VCaP (cell line): Measurements from ENCODE around the gene SLC43A1.

Experiments used
- H3K27ac ChIP-seq: fragments of 450-650 bp; 2 replicates; pipeline ENCODE4 v1.5.1; 2017
- CTCF ChIP-seq: fragments of 450-650 bp; conservative IDR thresholded peaks from 2 replicates; pipeline ENCODE4 v1.5.1; 2017; ENCODE audit warnings: mild to moderate bottlenecking, moderate library complexity

SLC43A1 gene

GRCh38 chr11:57481915-57482781 is 33.4 kb downstream of the SLC43A1 start:
- no peak overlapping the region for H3K27ac ChIP-seq

GRCh38 chr11:57481315-57481714 is 34.2 kb downstream of the SLC43A1 start:
- no peak for TF ChIP-seq CTCF
- H3K27ac ChIP-seq: no peak overlapping the region

More at GRCh38 chr11:57481915-57482781, 33.4 kb downstream of the SLC43A1 start:
- no peak for TF ChIP-seq CTCF

- no peak overlapping the region for H3K27ac ChIP-seq
- peak; percentile 75 for TF ChIP-seq CTCF
Observed at GRCh38 chr11:57480409-57481137, 34.9 kb downstream of the SLC43A1 start.

- no peak overlapping the region for H3K27ac ChIP-seq
- TF ChIP-seq CTCF: no peak
Observed at GRCh38 chr11:57479911-57480310, 35.6 kb downstream of the SLC43A1 start.

GRCh38 chr11:57479021-57479663 is 36.4 kb downstream of the SLC43A1 start:
- no peak overlapping the region for H3K27ac ChIP-seq
- no peak for TF ChIP-seq CTCF

GRCh38 chr11:57477507-57478189 is 37.9 kb downstream of the SLC43A1 start:
- TF ChIP-seq CTCF: no peak
- H3K27ac ChIP-seq: peak overlapping the region; percentile 81
